Prostate gland (tissue), 2 donors: ENCODE data around the gene SH2D6.

ENCODE experiments used
- CTCF ChIP-seq, 4 experiments: fragments of 200-600 bp in 2 of 4; fragments of 450-650 bp in 2 of 4; sonication (generic) in 2 of 4; IDR thresholded peaks; 1 replicate in 3 of 4; 2 replicates in 1 of 4; pipeline ENCODE4 v1.5.1; 2016 to 2019; ENCODE audit warnings: antibody characterized with exemption in 4 of 4, mild to moderate bottlenecking in 2 of 4, moderate library complexity in 2 of 4
- POLR2A ChIP-seq: fragments of 450-650 bp; IDR thresholded peaks from one replicate; pipeline ENCODE4 v1.6.1; 2016; ENCODE audit warnings: antibody characterized with exemption, mild to moderate bottlenecking

- TF ChIP-seq CTCF (IDR thresholded peaks at IDR 0.05) (no peak), POLR2A (no peak)
Measured at GRCh38 chr2:85396531-85397470, 21.7 kb upstream of the SH2D6 start.
